Activated CD4-positive, alpha-beta T cell treated with anti-CD3 and anti-CD28 coated beads, Interleukin-2, amount 10 ng/mL, durations not matched to agents 7 days and 5 days (primary cell): Measurements from ENCODE around the gene MAPK7. TPM values are rescaled to one million over a fixed set of nuclear protein-coding genes. Genes with fewer than 3 reads are reported as not detected.

ENCODE experiments used
- CTCF ChIA-PET: fragments of 350-600 bp; sonication (Branson Sonifier 250); formaldehyde crosslinking; loops from one replicate; lab custom pipeline; 2021; ENCODE audit warnings: antibody characterized with exemption; lab: Charles Lee
- POLR2A ChIA-PET: fragments of 350-600 bp; sonication (Branson Sonifier 250); formaldehyde crosslinking; loops from one replicate; lab custom pipeline; 2021; ENCODE audit warnings: antibody characterized with exemption; lab: Charles Lee
- DNase-seq: peaks from one replicate; pipeline ENCODE4 v3.0.0-alpha.2; 2020
- H3K27ac Mint-ChIP-seq: one replicate; pipeline ENCODE4 v1.8.0; 2021; ENCODE audit warnings: mild to moderate bottlenecking, moderate library complexity, mixed read lengths
- H3K27me3 Mint-ChIP-seq: one replicate; pipeline ENCODE4 v1.8.0; 2021; ENCODE audit warnings: mixed read lengths
- H3K36me3 Mint-ChIP-seq: one replicate; pipeline ENCODE4 v1.8.0; 2021; ENCODE audit warnings: low read depth, mixed read lengths
- H3K4me1 Mint-ChIP-seq: one replicate; pipeline ENCODE4 v1.8.0; 2021; ENCODE audit warnings: mixed read lengths
- H3K4me3 Mint-ChIP-seq: one replicate; pipeline ENCODE4 v1.8.0; 2021; ENCODE audit warnings: mild to moderate bottlenecking, moderate library complexity, mixed read lengths
- H3K9me3 Mint-ChIP-seq: one replicate; pipeline ENCODE4 v1.8.0; 2021; ENCODE audit warnings: mixed read lengths
- total RNA-seq, 2 experiments: library from RNA; stranded (reverse); gene quantifications; one replicate each; pipeline ENCODE4 v1.2.3, GENCODE V29; 2021

MAPK7 gene
- total RNA-seq, 2 experiments from 2014 or later, result 37.6 to 46.5 TPM

GRCh38 chr17:19386974-19387920 is 8.9 kb downstream of the MAPK7 start, which contains the start of gene MFAP4:
Gene MFAP4, minus strand, starts transcription at chr17:19387190. Its CDS starts 35 bp downstream, at chr17:19387155.
- Mint-ChIP-seq H3K9me3 (no peaks in the 10 kb centered on the region), H3K4me3 (no peak within 1 kb of the TSS), H3K4me1 (peaks cover 7% of the 10 kb centered on the region), H3K36me3 (peaks cover 14% of the 10 kb centered on the region), H3K27me3 (peaks cover 11% of the 10 kb centered on the region), H3K27ac (no peak within 1 kb of the TSS)
- ChIA-PET POLR2A (no interaction called here), CTCF (interaction anchor here (1.8 kb wide), 1 partner anchor 9 kb away, joined by 7 read pairs; the partner anchor contains the start of gene MAPK7)
- no peak for DNase-seq

DNA sequence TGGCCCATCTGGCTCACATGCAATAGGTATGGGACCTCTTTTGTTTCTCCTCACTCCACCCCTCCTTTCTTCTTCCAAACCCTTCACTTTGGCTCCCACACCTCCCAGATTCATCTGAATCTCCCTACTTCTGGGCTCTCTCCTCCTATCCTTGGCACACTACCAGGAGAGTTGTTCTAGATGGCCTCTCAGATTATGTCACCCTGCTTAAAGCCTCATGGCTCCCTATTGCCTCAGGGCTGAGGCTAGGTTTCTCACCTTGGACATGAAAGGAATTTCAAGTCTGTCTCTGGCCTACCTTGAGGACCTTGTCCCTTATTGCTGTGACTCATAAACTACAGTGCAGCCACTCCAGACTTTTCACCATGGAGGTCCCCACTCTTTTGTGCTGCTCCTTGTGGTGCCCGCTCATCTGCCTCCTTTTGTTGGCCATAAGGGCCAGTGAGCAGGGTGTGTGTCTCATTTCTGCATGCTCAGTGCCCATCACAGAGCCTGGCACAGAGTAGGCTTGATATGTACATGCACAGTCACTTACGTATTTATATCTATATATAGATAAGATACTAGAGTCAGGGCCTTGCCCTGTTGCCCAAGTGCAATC is 9.7 kb downstream of the MAPK7 start:
- no peak for DNase-seq
- no peak overlapping the region for H3K27ac Mint-ChIP-seq
- peaks cover 7% of the 10 kb centered on the region for H3K4me1 Mint-ChIP-seq
- H3K36me3 Mint-ChIP-seq, result peaks cover 11% of the 10 kb centered on the region
- POLR2A ChIA-PET, result no interaction called here
- H3K27me3 Mint-ChIP-seq, result peaks cover 16% of the 10 kb centered on the region
- H3K4me3 Mint-ChIP-seq, result no peak overlapping the region
- H3K9me3 Mint-ChIP-seq, result no peaks in the 10 kb centered on the region
- CTCF ChIA-PET, result interaction anchor here (1.6 kb wide), 1 partner anchor 10 kb away, joined by 6 read pairs; the partner anchor contains the start of gene MAPK7

DNA sequence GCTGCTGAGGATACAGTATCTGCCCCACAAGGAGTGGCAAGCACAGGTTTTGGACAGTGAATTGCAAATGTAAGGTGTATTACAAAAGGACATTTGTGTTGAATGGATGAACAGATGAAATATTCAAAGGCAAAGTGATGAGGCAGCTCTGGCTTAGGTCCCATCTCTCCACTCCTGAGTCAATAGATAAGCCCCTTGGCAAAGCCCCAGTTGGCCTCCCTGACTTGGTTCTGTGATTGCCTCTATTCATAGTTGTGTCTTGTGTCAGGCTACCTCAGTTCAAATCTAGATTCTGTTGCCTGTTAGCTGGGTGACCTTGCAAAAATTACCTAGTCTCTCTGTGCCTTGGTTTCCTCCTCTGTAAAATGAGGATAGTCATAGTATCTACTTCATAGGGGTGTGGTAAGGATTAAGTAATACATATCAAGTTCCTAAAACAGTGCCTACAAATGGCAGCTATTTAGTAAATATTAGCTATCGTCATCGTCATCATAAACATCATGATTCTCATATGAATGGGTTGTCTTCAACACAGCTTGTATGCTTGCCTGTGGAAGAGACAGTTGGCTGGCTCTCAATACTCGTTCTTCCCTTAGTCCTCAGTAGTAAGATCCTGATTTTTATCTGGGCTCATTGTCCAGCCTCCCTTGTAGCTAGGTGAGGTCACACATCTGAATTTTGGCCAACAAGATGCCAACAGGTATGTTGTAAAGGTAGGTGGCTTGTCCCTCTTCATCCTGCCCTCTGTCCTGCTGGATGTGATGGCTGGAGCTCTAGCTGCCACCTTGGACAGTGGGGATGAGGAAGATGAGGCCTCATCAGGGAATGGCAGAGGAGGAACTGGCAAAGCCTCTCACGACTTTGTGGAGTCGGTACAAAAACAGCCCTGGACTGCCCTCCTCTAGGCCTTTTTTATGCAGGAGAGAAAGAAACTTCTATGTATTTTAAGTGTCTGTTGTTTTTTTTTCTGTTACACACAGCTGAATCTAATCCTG is 10.8 kb downstream of the MAPK7 start:
- H3K9me3 Mint-ChIP-seq, result no peaks in the 10 kb centered on the region
- CTCF ChIA-PET, result interaction anchor here (1.2 to 1.6 kb wide), 2 partner anchors 8 to 11 kb away, joined by 3 to 6 read pairs; partner anchors contain the start of gene MAPK7
- no peak overlapping the region for H3K4me3 Mint-ChIP-seq
- DNase-seq, result no peak
- H3K4me1 Mint-ChIP-seq, result peaks cover 6% of the 10 kb centered on the region
- H3K27me3 Mint-ChIP-seq, result peaks cover 23% of the 10 kb centered on the region
- peaks cover 6% of the 10 kb centered on the region for H3K36me3 Mint-ChIP-seq
- no peak overlapping the region for H3K27ac Mint-ChIP-seq
- POLR2A ChIA-PET, result interaction anchor here (0.7 kb wide), 1 partner anchor 11 kb away, joined by 3 read pairs; the partner anchor contains the start of gene MAPK7

DNA sequence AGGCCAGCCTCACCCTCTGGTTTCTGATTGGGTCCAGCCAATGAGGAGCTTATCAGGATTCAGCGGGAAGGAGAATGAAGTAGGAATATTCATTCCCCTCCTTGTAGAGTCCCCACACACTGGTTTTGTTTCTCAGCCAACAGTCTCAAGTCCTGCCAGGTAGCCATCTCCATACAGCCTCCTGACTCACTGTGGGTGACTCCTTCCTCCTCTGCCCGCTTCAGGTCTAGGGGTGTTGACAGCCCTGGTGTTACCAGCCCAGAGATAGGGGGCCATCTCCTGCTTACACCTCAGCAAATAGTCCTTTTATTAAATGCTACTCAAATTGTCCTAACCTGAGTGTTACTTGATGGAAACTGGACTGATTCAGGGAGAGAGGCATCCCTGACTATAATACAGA is 12.7 kb downstream of the MAPK7 start:
- DNase-seq, result no peak
- ChIA-PET POLR2A (no interaction called here), CTCF (no interaction called here)
- H3K4me3 Mint-ChIP-seq, result no peak overlapping the region
- H3K27ac Mint-ChIP-seq, result no peak overlapping the region
- no peaks in the 10 kb centered on the region for H3K36me3 Mint-ChIP-seq
- H3K4me1 Mint-ChIP-seq, result no peaks in the 10 kb centered on the region
- H3K9me3 Mint-ChIP-seq, result no peaks in the 10 kb centered on the region
- peaks cover 32% of the 10 kb centered on the region for H3K27me3 Mint-ChIP-seq

GRCh38 chr17:19391432-19391831 is 13.1 kb downstream of the MAPK7 start:
- Mint-ChIP-seq H3K27me3 (peaks cover 33% of the 10 kb centered on the region), H3K27ac (no peak overlapping the region), H3K9me3 (no peaks in the 10 kb centered on the region), H3K4me1 (no peaks in the 10 kb centered on the region), H3K36me3 (no peaks in the 10 kb centered on the region), H3K4me3 (no peak overlapping the region)
- ChIA-PET POLR2A (no interaction called here), CTCF (no interaction called here)
- DNase-seq, result no peak

- no peaks in the 10 kb centered on the region for H3K4me1 Mint-ChIP-seq
- DNase-seq, result no peak
- no peaks in the 10 kb centered on the region for H3K9me3 Mint-ChIP-seq
- ChIA-PET CTCF (interaction anchor here (0.6 kb wide), 1 partner anchor 68 kb away, joined by 3 read pairs; no protein-coding TSS in a partner anchor), POLR2A (no interaction called here)
- H3K27ac Mint-ChIP-seq, result no peak overlapping the region
- H3K36me3 Mint-ChIP-seq, result no peaks in the 10 kb centered on the region
- H3K27me3 Mint-ChIP-seq, result peaks cover 35% of the 10 kb centered on the region
- H3K4me3 Mint-ChIP-seq, result no peak overlapping the region
Observed at GRCh38 chr17:19392303-19392702, 14.0 kb downstream of the MAPK7 start.

DNA sequence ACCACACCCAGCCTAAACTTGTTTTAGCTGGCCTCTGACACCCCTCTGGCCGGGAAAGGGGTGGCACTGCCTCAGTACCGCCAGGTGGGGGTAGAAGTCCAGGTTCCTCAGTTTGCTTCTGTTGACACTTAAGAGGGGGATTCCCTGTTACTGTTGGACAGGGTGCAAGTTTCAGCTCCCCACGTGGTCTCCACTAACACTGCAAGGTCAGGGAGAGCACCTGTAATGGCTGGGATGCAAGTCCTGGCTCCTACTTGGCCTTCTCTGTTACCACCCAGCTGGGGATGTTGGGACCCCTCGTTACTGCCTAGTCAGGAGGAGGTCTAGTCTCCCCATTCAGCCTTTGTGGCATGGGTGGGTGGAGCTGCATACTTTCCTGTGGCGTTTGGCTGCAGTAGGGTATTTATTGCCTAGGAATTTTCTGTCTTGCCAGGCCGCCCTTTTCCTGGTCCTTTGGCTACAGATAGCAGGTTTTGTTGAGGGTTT is 19.3 kb downstream of the MAPK7 start:
- Mint-ChIP-seq H3K4me3 (no peak overlapping the region), H3K36me3 (no peaks in the 10 kb centered on the region), H3K4me1 (no peaks in the 10 kb centered on the region), H3K9me3 (no peaks in the 10 kb centered on the region), H3K27ac (no peak overlapping the region), H3K27me3 (peaks cover 28% of the 10 kb centered on the region)
- ChIA-PET POLR2A (no interaction called here), CTCF (no interaction called here)
- no peak for DNase-seq

DNA sequence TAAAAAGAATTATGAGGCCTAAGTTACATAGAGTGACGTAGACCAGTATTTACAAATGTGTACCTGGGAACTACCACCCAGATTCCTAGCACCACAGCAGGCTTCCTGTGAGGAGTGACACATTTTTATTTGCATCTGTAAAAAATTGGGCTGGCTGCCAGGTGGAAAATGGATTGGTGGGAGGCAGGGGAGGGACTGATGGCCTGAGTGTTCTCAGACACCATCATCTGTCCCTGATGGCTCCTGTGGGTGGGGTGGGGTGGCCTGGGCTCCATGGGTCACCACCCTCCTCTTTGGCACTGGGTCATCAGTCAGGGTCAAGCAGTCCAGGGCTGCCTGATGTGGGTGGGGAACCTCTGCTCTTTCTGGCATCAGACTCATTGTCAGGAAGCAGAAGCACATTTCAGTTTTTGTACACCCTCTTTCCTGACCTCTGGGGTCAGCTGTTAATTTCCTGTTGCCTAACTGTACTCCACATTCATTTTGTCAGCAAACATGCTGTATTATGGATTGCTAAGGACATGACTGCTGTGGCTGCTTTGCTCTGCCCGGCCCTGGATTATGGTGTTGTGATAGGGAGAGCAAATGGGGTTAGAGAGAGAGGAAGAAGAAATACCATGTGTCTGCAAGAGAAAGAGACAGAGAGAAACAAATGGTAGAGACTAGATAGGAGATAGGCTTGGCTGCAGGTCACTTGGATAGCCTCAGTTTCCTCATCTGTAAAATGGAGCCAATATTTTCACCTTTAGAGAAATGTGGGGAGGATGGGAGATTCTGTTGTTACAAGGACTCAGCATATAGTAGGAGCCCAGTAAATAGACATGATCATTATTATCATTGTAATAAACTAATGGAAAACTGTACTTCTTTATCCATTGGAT is 20.2 kb downstream of the MAPK7 start:
- H3K27me3 Mint-ChIP-seq, result peaks cover 19% of the 10 kb centered on the region
- no peak for DNase-seq
- H3K9me3 Mint-ChIP-seq, result no peaks in the 10 kb centered on the region
- no peak overlapping the region for H3K27ac Mint-ChIP-seq
- CTCF ChIA-PET, result no interaction called here
- H3K36me3 Mint-ChIP-seq, result no peaks in the 10 kb centered on the region
- H3K4me1 Mint-ChIP-seq, result no peaks in the 10 kb centered on the region
- POLR2A ChIA-PET, result no interaction called here
- H3K4me3 Mint-ChIP-seq, result no peak overlapping the region

DNA sequence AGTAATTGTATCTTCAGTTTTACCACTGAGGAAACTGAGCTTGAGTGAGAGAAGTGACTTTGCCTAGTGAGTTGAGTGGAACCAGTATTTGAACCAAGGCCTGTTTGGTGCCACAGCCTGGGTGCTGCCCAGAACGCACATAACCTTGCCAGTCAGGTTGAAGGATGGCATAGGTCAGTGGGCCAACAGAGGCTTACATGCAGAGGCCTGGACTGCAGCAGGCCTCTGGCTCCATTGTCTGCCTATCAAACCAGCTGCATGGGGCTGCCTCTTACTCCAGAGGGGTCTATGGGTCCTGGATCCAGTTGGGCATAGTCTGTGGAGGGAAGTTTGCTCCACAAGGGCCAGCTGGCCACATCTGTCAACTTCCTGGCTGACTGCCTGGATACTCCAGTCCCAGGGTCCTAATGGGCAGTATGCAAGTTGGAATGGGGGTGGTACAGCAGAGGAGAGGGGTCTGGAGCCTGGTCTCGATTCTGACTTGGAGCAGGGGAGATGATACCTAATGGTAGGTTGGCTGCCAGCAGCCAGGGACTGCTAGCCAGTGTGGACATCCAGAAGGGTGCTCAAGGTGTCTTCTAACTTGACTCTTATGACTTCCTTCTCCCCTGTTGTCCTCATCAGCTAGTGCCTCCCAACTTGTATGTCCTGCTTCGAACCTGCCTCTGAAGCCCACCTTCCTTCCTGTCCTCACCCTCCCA is 21.6 kb downstream of the MAPK7 start:
- POLR2A ChIA-PET, result no interaction called here
- CTCF ChIA-PET, result no interaction called here
- H3K9me3 Mint-ChIP-seq, result no peaks in the 10 kb centered on the region
- no peaks in the 10 kb centered on the region for H3K4me1 Mint-ChIP-seq
- no peak for DNase-seq
- H3K27ac Mint-ChIP-seq, result no peak overlapping the region
- peaks cover 14% of the 10 kb centered on the region for H3K27me3 Mint-ChIP-seq
- no peaks in the 10 kb centered on the region for H3K36me3 Mint-ChIP-seq
- no peak overlapping the region for H3K4me3 Mint-ChIP-seq

- no peak overlapping the region for H3K4me3 Mint-ChIP-seq
- POLR2A ChIA-PET, result no interaction called here
Observed at GRCh38 chr17:19401321-19402010, 23.2 kb downstream of the MAPK7 start.

More at GRCh38 chr17:19401321-19402010, 23.2 kb downstream of the MAPK7 start:
- CTCF ChIA-PET, result no interaction called here
- Mint-ChIP-seq H3K27ac (no peak overlapping the region), H3K9me3 (no peaks in the 10 kb centered on the region), H3K4me1 (no peaks in the 10 kb centered on the region), H3K36me3 (no peaks in the 10 kb centered on the region), H3K27me3 (peaks cover 9% of the 10 kb centered on the region)
- DNase-seq, result no peak
